Fibroblast of the aortic adventitia (primary cell): ENCODE measurements around the gene SMCO4. TPM values are rescaled to one million over a fixed set of nuclear protein-coding genes. Genes with fewer than 3 reads are reported as not detected.

ENCODE experiments used
- DNase-seq: peaks from one replicate; pipeline ENCODE4 v3.0.0-alpha.2; 2010; ENCODE audit warnings: low read depth
- H3K4me3 ChIP-seq: 2 replicates; pipeline ENCODE4 v1.5.1; 2011; ENCODE audit warnings: low read depth, mild to moderate bottlenecking, control low read depth, low read length, moderate library complexity
- total RNA-seq: library from RNA; depleted of rRNA; stranded (reverse); fragments of >200 nt; gene quantifications from 2 replicates; pipeline ENCODE4 v1.2.3, GENCODE V29; 2012; ENCODE audit warnings: low replicate concordance
- TF ChIP-seq, protein P1 (sequence below): IDR thresholded peaks from 2 replicates; pipeline ENCODE4 v1.5.1; 2011; ENCODE audit warnings: mild to moderate bottlenecking, low read length, control low read depth, inconsistent platforms; ENCODE audit not compliant: insufficient read depth

SMCO4 gene
- total RNA-seq, 1 donor, result 7.3 TPM

- TF ChIP-seq, protein P1, sequence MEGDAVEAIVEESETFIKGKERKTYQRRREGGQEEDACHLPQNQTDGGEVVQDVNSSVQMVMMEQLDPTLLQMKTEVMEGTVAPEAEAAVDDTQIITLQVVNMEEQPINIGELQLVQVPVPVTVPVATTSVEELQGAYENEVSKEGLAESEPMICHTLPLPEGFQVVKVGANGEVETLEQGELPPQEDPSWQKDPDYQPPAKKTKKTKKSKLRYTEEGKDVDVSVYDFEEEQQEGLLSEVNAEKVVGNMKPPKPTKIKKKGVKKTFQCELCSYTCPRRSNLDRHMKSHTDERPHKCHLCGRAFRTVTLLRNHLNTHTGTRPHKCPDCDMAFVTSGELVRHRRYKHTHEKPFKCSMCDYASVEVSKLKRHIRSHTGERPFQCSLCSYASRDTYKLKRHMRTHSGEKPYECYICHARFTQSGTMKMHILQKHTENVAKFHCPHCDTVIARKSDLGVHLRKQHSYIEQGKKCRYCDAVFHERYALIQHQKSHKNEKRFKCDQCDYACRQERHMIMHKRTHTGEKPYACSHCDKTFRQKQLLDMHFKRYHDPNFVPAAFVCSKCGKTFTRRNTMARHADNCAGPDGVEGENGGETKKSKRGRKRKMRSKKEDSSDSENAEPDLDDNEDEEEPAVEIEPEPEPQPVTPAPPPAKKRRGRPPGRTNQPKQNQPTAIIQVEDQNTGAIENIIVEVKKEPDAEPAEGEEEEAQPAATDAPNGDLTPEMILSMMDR, result no peak
- no peak overlapping the region for H3K4me3 ChIP-seq
- no peak for DNase-seq
Observed at GRCh38 chr11:93529707-93530467, 13.3 kb downstream of the SMCO4 start.

DNA sequence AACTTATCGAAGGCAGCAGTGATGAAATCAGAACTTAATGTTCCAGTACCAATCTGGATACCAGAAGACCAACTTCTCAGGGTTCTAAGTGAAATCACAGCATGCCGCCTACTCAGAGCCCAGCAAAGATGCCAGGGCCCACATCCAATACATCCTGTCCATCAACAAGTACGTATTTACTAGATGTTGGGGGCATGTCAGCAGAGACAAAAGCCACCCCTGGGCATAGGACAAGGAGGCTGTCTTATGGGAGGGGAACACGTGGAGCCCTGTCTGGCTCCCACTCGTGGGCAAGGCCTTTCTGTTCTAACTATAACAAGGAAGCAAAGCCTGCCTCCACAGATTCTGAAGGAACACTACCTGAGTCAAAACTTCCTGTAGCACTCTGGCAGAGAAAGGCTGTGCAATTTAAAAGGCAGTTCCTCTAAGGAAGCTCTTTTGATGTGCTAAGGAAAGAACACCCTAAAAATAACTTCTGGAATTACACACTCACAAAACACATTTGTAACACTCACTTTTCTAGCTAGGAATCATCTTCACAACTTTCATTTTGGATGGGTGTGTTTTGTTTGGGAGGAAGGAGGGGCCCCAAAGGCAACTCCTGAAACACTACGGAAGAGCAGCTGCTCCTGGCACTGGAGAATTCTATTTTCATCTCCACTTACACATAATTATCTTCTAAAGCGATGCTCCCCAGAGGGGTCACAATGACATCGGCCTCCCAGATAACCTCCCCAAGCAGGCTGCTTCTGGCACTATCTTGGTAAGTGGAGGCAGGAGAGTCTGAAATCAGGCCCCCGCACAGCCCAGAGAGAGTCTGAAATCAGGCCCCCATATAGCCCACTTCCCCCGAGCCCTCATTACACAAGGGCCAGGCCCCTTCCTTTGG is 14.2 kb downstream of the SMCO4 start:
- no peak overlapping the region for H3K4me3 ChIP-seq
- TF ChIP-seq, protein P1, result no peak
- DNase-seq, result no peak

GRCh38 chr11:93528252-93528651 is 14.9 kb downstream of the SMCO4 start:
- no peak for DNase-seq
- no peak overlapping the region for H3K4me3 ChIP-seq
- TF ChIP-seq, protein P1, result no peak

GRCh38 chr11:93526641-93527583 is 16.3 kb downstream of the SMCO4 start:
- no peak for DNase-seq
- TF ChIP-seq, protein P1, result no peak
- H3K4me3 ChIP-seq, result no peak overlapping the region

DNA sequence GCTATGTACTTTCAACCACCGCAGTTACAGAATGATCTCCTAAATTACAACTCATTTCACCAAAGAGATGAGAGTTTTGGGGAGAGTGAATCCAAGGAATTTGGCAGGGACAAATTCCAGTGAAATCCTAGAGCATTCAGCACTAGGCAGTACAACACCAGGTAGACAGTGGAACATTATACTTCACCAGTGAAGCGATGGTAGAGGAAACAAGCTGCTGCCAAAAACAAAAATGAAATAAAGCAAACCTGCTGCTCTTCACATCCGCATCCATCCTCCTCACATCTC is 16.9 kb downstream of the SMCO4 start:
- TF ChIP-seq, protein P1, result no peak
- H3K4me3 ChIP-seq, result no peak overlapping the region
- DNase-seq, result no peak

GRCh38 chr11:93525601-93526345 is 17.4 kb downstream of the SMCO4 start:
- H3K4me3 ChIP-seq, result no peak overlapping the region
- peak; percentile 60 for DNase-seq
- TF ChIP-seq, protein P1, result no peak
